Measurements from ENCODE around the gene UBE2R2. TPM values are rescaled to one million over a fixed set of nuclear protein-coding genes. Genes with fewer than 3 reads are reported as not detected.
A peak's percentile ranks its signal among the peaks of the same experiment; 100 is the strongest.
"Not testable (repeated sequence)": the region's sequence is repeated elsewhere in the genome, so short reads cannot be mapped to it uniquely, and the experiment has no call there.

Gene UBE2R2
- total RNA-seq, 1 experiment from 2014 or later: 52.1 TPM

GRCh38 chr9:33846231-33846630 is 29.3 kb downstream of the UBE2R2 start:
- Histone ChIP-seq H3K9me3 (ENCODE audit: control insufficient read depth, low read depth, low read length) (no peaks in the 10 kb centered on the region), H3K9ac (ENCODE audit: extremely low read depth, insufficient read length, low read length) (no peak overlapping the region), H3K79me2 (ENCODE audit: insufficient read depth, low read length) (peaks cover 12% of the 10 kb centered on the region; the same call in 1 of the 2 replicates), H4K5ac (ENCODE audit: insufficient read length, low read depth, low read length) (no peak overlapping the region), H4K91ac (ENCODE audit: insufficient read length, low read depth, low read length) (no peak overlapping the region), H2AFZ (ENCODE audit: low read length) (no peak overlapping the region), H3K56ac (ENCODE audit: insufficient read length, low read depth, low read length) (no peak overlapping the region), H3K23me2 (ENCODE audit: insufficient read length, low read depth, low read length, poor library complexity, severe bottlenecking) (no peaks in the 10 kb centered on the region), H2AK5ac (ENCODE audit: insufficient read length, low read length) (no peak overlapping the region), H2BK5ac (ENCODE audit: insufficient read length, low read length) (no peak overlapping the region), H2BK15ac (ENCODE audit: low read depth, low read length) (no peak overlapping the region), H4K20me1 (ENCODE audit: control insufficient read depth, insufficient read depth, insufficient read length) (no peaks in the 10 kb centered on the region), H3K4ac (ENCODE audit: low read depth, low read length) (no peak overlapping the region), H3K23ac (ENCODE audit: insufficient read length, low read depth, low read length) (no peak overlapping the region), H3K79me1 (ENCODE audit: insufficient read depth, low read depth, low read length, poor library complexity, severe bottlenecking) (peaks cover 10% of the 10 kb centered on the region), H4K8ac (replicated peaks; ENCODE audit: insufficient read length, low read depth, low read length) (no peak overlapping the region), H3K4me2 (ENCODE audit: insufficient read depth, insufficient read length, low read length) (no peak overlapping the region), H2BK120ac (ENCODE audit: low read depth, low read length, poor library complexity, severe bottlenecking) (no peak overlapping the region), H2BK12ac (ENCODE audit: insufficient read length, low read depth, low read length) (no peak overlapping the region), H3K27ac (ENCODE audit: insufficient read length, low read depth, low read length) (no peak overlapping the region), H3T11ph (ENCODE audit: low read length) (no peak overlapping the region), H3K14ac (ENCODE audit: insufficient read depth, low read length) (no peak overlapping the region), H3K4me1 (ENCODE audit: insufficient read depth, low read length) (no peaks in the 10 kb centered on the region), H3K27me3 (ENCODE audit: insufficient read depth, low read length) (no peaks in the 10 kb centered on the region), H3K18ac (ENCODE audit: insufficient read length, low read depth, low read length) (no peak overlapping the region), H2BK20ac (ENCODE audit: low read depth, low read length, poor library complexity, severe bottlenecking) (no peak overlapping the region)
- Mint-ChIP-seq H3K27ac (peak overlapping the region in 1 of 3 experiments; percentile 8; a peak in 1 of 7 replicates), H3K9me3 (no peaks in the 10 kb centered on the region), H3K36me3 (ENCODE audit: insufficient read depth in 1 of 3, low read depth in 3 of 3) (peaks cover 0 to 19% (median 9%) of the 10 kb centered on the region in 3 experiments; a peak in 5 of 7 replicates), H3K4me1 (peaks cover 15 to 16% of the 10 kb centered on the region in 2 experiments), H3K27me3 (ENCODE audit: low read depth) (no peaks in the 10 kb centered on the region), H3K4me3 (no peak overlapping the region)
- TF ChIP-seq CTCF (conservative IDR thresholded peaks at IDR 0.05): no peak
- no peak for DNase-seq
- no CpG with 5 or more reads among the region's 4 CpGs for WGBS (ENCODE audit: extremely low coverage, insufficient read length, low lambda C conversion rate)

- not testable (repeated sequence) for H4K5ac ChIP-seq (ENCODE audit: insufficient read length, low read depth, low read length); H3K4ac ChIP-seq (ENCODE audit: low read depth, low read length); H2BK5ac ChIP-seq (ENCODE audit: insufficient read length, low read length); H2AK5ac ChIP-seq (ENCODE audit: insufficient read length, low read length); H3K27ac ChIP-seq (ENCODE audit: insufficient read length, low read depth, low read length); H3K9me3 Mint-ChIP-seq; H4K20me1 ChIP-seq (ENCODE audit: control insufficient read depth, insufficient read depth, insufficient read length); H4K8ac ChIP-seq (replicated peaks; ENCODE audit: insufficient read length, low read depth, low read length); H3K14ac ChIP-seq (ENCODE audit: insufficient read depth, low read length); H2BK12ac ChIP-seq (ENCODE audit: insufficient read length, low read depth, low read length); H3K4me3 Mint-ChIP-seq; H2BK15ac ChIP-seq (ENCODE audit: low read depth, low read length); H3K23ac ChIP-seq (ENCODE audit: insufficient read length, low read depth, low read length); H3K4me1 ChIP-seq (ENCODE audit: insufficient read depth, low read length); H3K18ac ChIP-seq (ENCODE audit: insufficient read length, low read depth, low read length); H3K9me3 ChIP-seq (ENCODE audit: control insufficient read depth, low read depth, low read length); H3K9ac ChIP-seq (ENCODE audit: extremely low read depth, insufficient read length, low read length); H3K56ac ChIP-seq (ENCODE audit: insufficient read length, low read depth, low read length); DNase-seq; H3K27me3 ChIP-seq (ENCODE audit: insufficient read depth, low read length); H3T11ph ChIP-seq (ENCODE audit: low read length); H4K91ac ChIP-seq (ENCODE audit: insufficient read length, low read depth, low read length); H3K27me3 Mint-ChIP-seq (ENCODE audit: low read depth); H2BK120ac ChIP-seq (ENCODE audit: low read depth, low read length, poor library complexity, severe bottlenecking); H3K23me2 ChIP-seq (ENCODE audit: insufficient read length, low read depth, low read length, poor library complexity, severe bottlenecking); H2BK20ac ChIP-seq (ENCODE audit: low read depth, low read length, poor library complexity, severe bottlenecking); H3K27ac Mint-ChIP-seq; H3K4me2 ChIP-seq (ENCODE audit: insufficient read depth, insufficient read length, low read length); H2AFZ ChIP-seq (ENCODE audit: low read length)
- Mint-ChIP-seq H3K4me1 (peaks cover 16 to 17% of the 10 kb centered on the region in 2 experiments), H3K36me3 (ENCODE audit: insufficient read depth in 1 of 3, low read depth in 3 of 3) (peaks cover 0 to 19% (median 9%) of the 10 kb centered on the region in 3 experiments; a peak in 5 of 7 replicates)
- peaks cover 12% of the 10 kb centered on the region for H3K79me1 ChIP-seq (ENCODE audit: insufficient read depth, low read depth, low read length, poor library complexity, severe bottlenecking)
- no CpG with 5 or more reads among the region's 3 CpGs for WGBS (ENCODE audit: extremely low coverage, insufficient read length, low lambda C conversion rate)
- H3K79me2 ChIP-seq (ENCODE audit: insufficient read depth, low read length): peaks cover 13% of the 10 kb centered on the region; the same call in 1 of the 2 replicates
Measured at GRCh38 chr9:33847894-33848205, 30.9 kb downstream of the UBE2R2 start.
